Ovary (tissue), 9 donors: ENCODE measurements around the gene ADARB2. TPM values are rescaled to one million over a fixed set of nuclear protein-coding genes. Genes with fewer than 3 reads are reported as not detected.

ENCODE experiments used
- DNase-seq, 5 donors: peaks; one replicate each; pipeline ENCODE4 v3.0.0-alpha.2; 2019 to 2020
- H3K27ac ChIP-seq, 2 donors: fragments of 200-600 bp; one replicate each; pipeline versions ENCODE4 v1.5.1 to v1.8.0; 2019 to 2022
- H3K27me3 ChIP-seq: fragments of 200-600 bp; one replicate; pipeline ENCODE4 v1.8.0; 2022
- H3K36me3 ChIP-seq: fragments of 200-600 bp; sonication (generic); one replicate; pipeline ENCODE4 v1.5.1; 2019
- H3K4me1 ChIP-seq: one replicate; pipeline ENCODE4 v1.8.1; 2013; ENCODE audit warnings: mild to moderate bottlenecking, moderate library complexity; ENCODE audit not compliant: insufficient read depth
- H3K4me3 ChIP-seq: fragments of 200-600 bp; sonication (generic); one replicate; pipeline ENCODE4 v1.5.1; 2017
- H3K9me3 ChIP-seq, 2 donors: fragments of 200-600 bp in 1 of 2; sonication (generic) in 1 of 2; one replicate each; pipeline versions ENCODE4 v1.5.1 to v1.8.1; 2013 to 2019; ENCODE audit warnings: mild to moderate bottlenecking in 1 of 2, moderate library complexity in 1 of 2
- CTCF ChIP-seq, 3 donors: fragments of 450-650 bp in 2 of 3; fragments of 200-600 bp in 1 of 3; IDR thresholded peaks; one replicate each; pipeline versions ENCODE4 v1.5.1 to v1.8.0; 2016 to 2022; ENCODE audit warnings: antibody characterized with exemption in 3 of 3, mild to moderate bottlenecking in 1 of 3
- EP300 ChIP-seq: sonication (generic); formaldehyde crosslinking; IDR thresholded peaks from one replicate; pipeline ENCODE4 v1.6.1; 2017; ENCODE audit warnings: antibody characterized with exemption
- POLR2A ChIP-seq: fragments of 450-650 bp; IDR thresholded peaks from one replicate; pipeline ENCODE4 v1.6.1; 2017; ENCODE audit warnings: antibody characterized with exemption, mild to moderate bottlenecking, moderate library complexity
- WGBS, 3 donors: extraction: QIAGEN DNeasy Blood & Tissue Kit in 1 of 3; methylation state at CpG; one replicate each; pipeline versions ENCODE4 v1.1.5 to v1.1.7; 2013 to 2017; 5-methylcytosine and 5-hydroxymethylcytosine counted together
- intact Hi-C, 4 donors: fragments of 100-400 bp; cut with DNase I; formaldehyde crosslinking; loops; one replicate each; pipeline versions ENCODE4 v1.11.0 to v1.15.1; 2022 to 2023
- polyA plus RNA-seq, 2 donors: library from polyadenylated mRNA; stranded (reverse); fragments of 200-250 nt in 1 of 2; fragments of 350-450 nt in 1 of 2; fragmentation: Illumina TruSeq in 1 of 2; extraction: RNeasy Lipid Tissue Mini Kit (QIAGEN cat#74804) in 1 of 2; gene quantifications; one replicate each; pipeline ENCODE4 v1.2.3, GENCODE V29; 2013 to 2014
- total RNA-seq, 7 donors: library from RNA; depleted of rRNA in 2 of 7; stranded (reverse); fragments of >200 nt in 2 of 7; fragmentation: NEBNext Ultra II Directional in 3 of 7; extraction: Animal tissue kit (Norgen Biotek cat#: 25700) in 3 of 7; gene quantifications; one replicate each; pipeline versions ENCODE4 v1.1.0 to v1.2.4, GENCODE V29; 2016 to 2023
- donor health status: DM: no; HTN: no; CAD: no; lungs with moderate emphysema.
- donor health status: DM: no; HTN: no; CAD: no.
- donor health status: Bipolar disorder and iron deficiency.
- donor health status: DM: yes; HTN: yes; CAD: no.
- donor health status: DM: no; HTN: no; CAD: no.
- donor health status: DM: yes; HTN: yes; CAD: no.

The ADARB2 gene
- total and polyA plus RNA-seq, 9 donors: 0.12 to 2.0 (median 0.36) TPM; not detected in 2

DNA sequence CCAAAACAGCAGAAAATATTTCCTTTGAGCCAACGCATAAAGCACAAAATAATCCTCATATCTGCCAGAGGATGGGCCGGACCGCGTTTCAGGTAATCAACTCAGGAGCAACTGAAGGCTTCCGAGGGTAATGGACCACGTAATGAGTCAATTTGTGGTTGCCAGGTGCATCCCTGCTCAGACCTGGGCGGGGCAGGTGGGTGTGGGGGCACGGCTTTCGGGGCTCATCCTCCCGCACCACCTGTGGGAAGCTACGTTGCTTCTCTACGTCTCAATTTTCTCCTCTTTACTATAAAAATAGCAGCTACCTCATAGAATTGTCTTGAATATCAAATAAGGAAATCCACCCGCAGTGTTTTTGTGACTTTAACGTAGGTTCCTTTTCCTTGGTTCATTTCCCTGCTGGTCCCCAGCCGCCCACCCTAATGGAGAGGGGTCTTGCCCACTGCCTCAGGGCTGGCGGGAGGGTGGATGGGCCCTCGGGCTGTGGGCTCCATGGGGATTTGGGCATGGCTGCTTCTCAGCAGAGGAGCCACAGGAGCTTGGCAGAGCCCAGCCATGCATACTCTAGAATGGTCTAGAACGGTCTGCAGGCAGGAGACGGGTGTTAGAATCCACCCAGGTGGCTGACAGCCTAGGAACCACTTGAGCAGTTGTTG lies 324.7 kb downstream of the ADARB2 start:
- H3K9me3 ChIP-seq: peaks cover 0 to 4% of the 10 kb centered on the region in 2 donors
- intact Hi-C loops: no loop called here
- no peak for DNase-seq
- TF ChIP-seq CTCF (IDR thresholded peaks at IDR 0.05) (no peak), POLR2A (no peak), EP300 (no peak)
- H3K36me3 ChIP-seq: no peaks in the 10 kb centered on the region
- H3K4me1 ChIP-seq: no peaks in the 10 kb centered on the region
- H3K27me3 ChIP-seq: no peaks in the 10 kb centered on the region
- WGBS, 3 donors: 82 to 88% (median 86%) methylated on average over 19 of the region's 19 CpGs
- H3K27ac ChIP-seq: no peak overlapping the region
- H3K4me3 ChIP-seq: no peak overlapping the region

GRCh38 chr10:1411956-1412355 lies 325.4 kb downstream of the ADARB2 start:
- 52 to 59% (median 55%) methylated on average over 17 of the region's 17 CpGs for WGBS, 3 donors
- Histone ChIP-seq H3K4me1 (no peaks in the 10 kb centered on the region), H3K9me3 (peaks cover 0 to 4% of the 10 kb centered on the region in 2 donors), H3K4me3 (no peak overlapping the region), H3K27me3 (no peaks in the 10 kb centered on the region), H3K36me3 (no peaks in the 10 kb centered on the region), H3K27ac (no peak overlapping the region)
- TF ChIP-seq CTCF (IDR thresholded peaks at IDR 0.05) (no peak), EP300 (no peak), POLR2A (no peak)
- DNase-seq: no peak
- intact Hi-C loops: no loop called here

GRCh38 chr10:1411451-1411850 lies 325.9 kb downstream of the ADARB2 start:
- Histone ChIP-seq H3K4me1 (no peaks in the 10 kb centered on the region), H3K36me3 (no peaks in the 10 kb centered on the region), H3K4me3 (no peak overlapping the region), H3K27me3 (no peaks in the 10 kb centered on the region), H3K9me3 (peaks cover 0 to 4% of the 10 kb centered on the region in 2 donors), H3K27ac (no peak overlapping the region)
- DNase-seq: no peak
- intact Hi-C loops: no loop called here
- TF ChIP-seq POLR2A (no peak), EP300 (no peak), CTCF (IDR thresholded peaks at IDR 0.05) (no peak)
- WGBS, 3 donors: 87 to 90% (median 88%) methylated on average over 17 of the region's 17 CpGs

- H3K4me3 ChIP-seq: no peak overlapping the region
- DNase-seq: no peak
- no peak for TF ChIP-seq POLR2A
- TF ChIP-seq EP300: no peak
- TF ChIP-seq CTCF (IDR thresholded peaks at IDR 0.05): no peak
- H3K36me3 ChIP-seq: no peaks in the 10 kb centered on the region
- H3K27ac ChIP-seq: no peak overlapping the region
- WGBS, 3 donors: 90 to 92% (median 90%) methylated on average over 32 to 33 of the region's 33 CpGs
- H3K4me1 ChIP-seq: no peaks in the 10 kb centered on the region
- H3K27me3 ChIP-seq: no peaks in the 10 kb centered on the region
- peaks cover 0 to 4% of the 10 kb centered on the region in 2 donors for H3K9me3 ChIP-seq
- intact Hi-C loops: no loop called here
Observed at GRCh38 chr10:1410469-1411395, 326.6 kb downstream of the ADARB2 start.
